WTC11 (cell line): ENCODE results near the gene SH3GL1. TPM values are rescaled to one million over a fixed set of nuclear protein-coding genes. Genes with fewer than 3 reads are reported as not detected.
A peak's percentile ranks its signal among the peaks of the same experiment; 100 is the strongest.

Experiments
- ATAC-seq: fragments of 200-7000 bp; cut with Tn5 transposase; 2 replicates; pipeline ENCODE4 v1.10.0; 2021; ENCODE audit warnings: mild to moderate bottlenecking, moderate library complexity
- CTCF ChIA-PET: fragments of 300-600 bp; sonication (Branson Sonifier 250); formaldehyde crosslinking; loops from one replicate; lab custom pipeline; 2021; ENCODE audit warnings: antibody characterized with exemption; lab: Charles Lee
- POLR2A ChIA-PET: fragments of 350-600 bp; sonication (Branson Sonifier 250); formaldehyde crosslinking; loops from one replicate; lab custom pipeline; 2021; ENCODE audit warnings: antibody characterized with exemption; lab: Charles Lee
- DNase-seq: peaks from one replicate; pipeline ENCODE4 v3.0.0; 2021; ENCODE audit warnings: low spot score
- H3K27ac Mint-ChIP-seq: 2 replicates; pipeline ENCODE4 v1.8.0; 2021; ENCODE audit warnings: mixed read lengths
- H3K27me3 Mint-ChIP-seq: 2 replicates; pipeline ENCODE4 v1.8.0; 2021; ENCODE audit warnings: low read depth, mild to moderate bottlenecking, moderate library complexity, mixed read lengths
- H3K36me3 Mint-ChIP-seq: 2 replicates; pipeline ENCODE4 v1.8.0; 2021; ENCODE audit warnings: mixed read lengths
- H3K4me1 Mint-ChIP-seq: 2 replicates; pipeline ENCODE4 v1.8.0; 2022; ENCODE audit warnings: mixed read lengths
- H3K4me3 Mint-ChIP-seq: 2 replicates; pipeline ENCODE4 v1.8.0; 2021; ENCODE audit warnings: mild to moderate bottlenecking, moderate library complexity, mixed read lengths
- H3K9me3 Mint-ChIP-seq: 2 replicates; pipeline ENCODE4 v1.8.0; 2021; ENCODE audit warnings: mixed read lengths
- ATF3 ChIP-seq: sonication (generic); formaldehyde crosslinking; conservative IDR thresholded peaks from 2 replicates; pipeline ENCODE4 v1.8.1; 2022; ENCODE audit warnings: mild to moderate bottlenecking, missing genetic modification reagents
- ATF6 ChIP-seq: sonication (generic); formaldehyde crosslinking; IDR thresholded peaks from 2 replicates; pipeline ENCODE4 v1.8.1; 2023; ENCODE audit warnings: mild to moderate bottlenecking, missing genetic modification reagents
- E2F4 ChIP-seq: sonication (generic); formaldehyde crosslinking; IDR thresholded peaks from 2 replicates; pipeline ENCODE4 v1.8.1; 2022; ENCODE audit warnings: low read depth, mild to moderate bottlenecking, moderate library complexity, missing genetic modification reagents, borderline replicate concordance
- E2F5 ChIP-seq: sonication (generic); formaldehyde crosslinking; IDR thresholded peaks from 2 replicates; pipeline ENCODE4 v1.8.1; 2022; ENCODE audit warnings: mild to moderate bottlenecking, moderate library complexity, missing genetic modification reagents
- ELF4 ChIP-seq: sonication (generic); formaldehyde crosslinking; IDR thresholded peaks from 2 replicates; pipeline ENCODE4 v1.8.1; 2022; ENCODE audit warnings: low read depth, mild to moderate bottlenecking, moderate library complexity, missing genetic modification reagents
- EMX1 ChIP-seq: fragments of 250-450 bp; sonication (Bioruptor Pico); IDR thresholded peaks from 2 replicates; pipeline ENCODE4 v1.8.0; 2021; ENCODE audit warnings: mild to moderate bottlenecking
- ESRRA ChIP-seq: sonication (generic); formaldehyde crosslinking; IDR thresholded peaks from 2 replicates; pipeline ENCODE4 v1.8.1; 2022; ENCODE audit warnings: mild to moderate bottlenecking, missing genetic modification reagents, borderline replicate concordance
- ETV6 ChIP-seq: sonication (generic); formaldehyde crosslinking; IDR thresholded peaks from 2 replicates; pipeline ENCODE4 v1.8.1; 2022; ENCODE audit warnings: mild to moderate bottlenecking, missing genetic modification reagents
- FOXK1 ChIP-seq: sonication (generic); formaldehyde crosslinking; IDR thresholded peaks from 2 replicates; pipeline ENCODE4 v1.8.0; 2022; ENCODE audit warnings: mild to moderate bottlenecking, moderate library complexity, missing genetic modification reagents
- GABPB1 ChIP-seq: sonication (generic); formaldehyde crosslinking; IDR thresholded peaks from 2 replicates; pipeline ENCODE4 v1.8.1; 2023; ENCODE audit warnings: mild to moderate bottlenecking, missing genetic modification reagents
- KAT7 ChIP-seq: sonication (generic); formaldehyde crosslinking; IDR thresholded peaks from 2 replicates; pipeline ENCODE4 v1.8.1; 2023; ENCODE audit warnings: missing genetic modification reagents, mild to moderate bottlenecking, borderline replicate concordance
- MLX ChIP-seq: sonication (generic); formaldehyde crosslinking; IDR thresholded peaks from 2 replicates; pipeline ENCODE4 v1.8.1; 2023; ENCODE audit warnings: mild to moderate bottlenecking, missing genetic modification reagents, moderate library complexity
- MYBL2 ChIP-seq: sonication (generic); formaldehyde crosslinking; IDR thresholded peaks from 2 replicates; pipeline ENCODE4 v1.8.1; 2023; ENCODE audit warnings: mild to moderate bottlenecking, moderate library complexity, missing genetic modification reagents
- NR3C1 ChIP-seq: sonication (generic); formaldehyde crosslinking; conservative IDR thresholded peaks from 2 replicates; pipeline ENCODE4 v1.8.1; 2023; ENCODE audit warnings: low read depth, mild to moderate bottlenecking, missing genetic modification reagents
- OVOL2 ChIP-seq: fragments of 250-450 bp; sonication (Bioruptor Pico); IDR thresholded peaks from 2 replicates; pipeline ENCODE4 v1.9.0; 2021; ENCODE audit warnings: mild to moderate bottlenecking, borderline replicate concordance
- PREB ChIP-seq: sonication (generic); formaldehyde crosslinking; IDR thresholded peaks from 2 replicates; pipeline ENCODE4 v1.8.1; 2022; ENCODE audit warnings: mild to moderate bottlenecking, missing genetic modification reagents, moderate library complexity, borderline replicate concordance
- PRRX2 ChIP-seq: fragments of 250-450 bp; sonication (Bioruptor Pico); IDR thresholded peaks from 2 replicates; pipeline ENCODE4 v1.8.0; 2021; ENCODE audit warnings: mild to moderate bottlenecking
- RELA ChIP-seq: sonication (generic); formaldehyde crosslinking; IDR thresholded peaks from 2 replicates; pipeline ENCODE4 v1.8.1; 2022; ENCODE audit warnings: missing genetic modification reagents, mild to moderate bottlenecking, borderline replicate concordance
- ZMAT4 ChIP-seq: fragments of 250-450 bp; sonication (Bioruptor Pico); IDR thresholded peaks from 2 replicates; pipeline ENCODE4 v1.9.0; 2021; ENCODE audit warnings: mild to moderate bottlenecking
- ZNF121 ChIP-seq: sonication (generic); formaldehyde crosslinking; IDR thresholded peaks from 2 replicates; pipeline ENCODE4 v1.8.0; 2023; ENCODE audit warnings: missing genetic modification reagents
- ZNF317 ChIP-seq: sonication (generic); formaldehyde crosslinking; IDR thresholded peaks from 2 replicates; pipeline ENCODE4 v1.8.1; 2023; ENCODE audit warnings: low read depth, mild to moderate bottlenecking, moderate library complexity, missing genetic modification reagents, borderline replicate concordance
- ZNF423 ChIP-seq: fragments of 250-450 bp; sonication (Bioruptor Pico); IDR thresholded peaks from 2 replicates; pipeline ENCODE4 v2.1.2; 2022; ENCODE audit warnings: mild to moderate bottlenecking, moderate library complexity
- ZNF671 ChIP-seq: fragments of 250-450 bp; sonication (Bioruptor Pico); IDR thresholded peaks from 2 replicates; pipeline ENCODE4 v1.8.0; 2021; ENCODE audit warnings: mild to moderate bottlenecking
- total RNA-seq: library from RNA; stranded (reverse); gene quantifications from 3 replicates; pipeline ENCODE4 v1.2.3, GENCODE V29; 2021

Gene SH3GL1
- total RNA-seq, 1 experiment from 2014 or later: 109 TPM

- TF ChIP-seq KAT7 (CRISPR knock-in tag): no peak
- TF ChIP-seq, all 79 proteins: peak for 0
Observed at GRCh38 chr19:4347521-4347920, 52.8 kb downstream of the SH3GL1 start (continued).

GRCh38 chr19:4346020-4346383, 54.3 kb downstream of the SH3GL1 start:
- CTCF ChIA-PET: interaction anchor here (5.7 kb wide), 1 partner anchor 79 kb away, joined by 111 read pairs; no protein-coding TSS in a partner anchor

GRCh38 chr19:4345342-4346019, 54.9 kb downstream of the SH3GL1 start:
- Mint-ChIP-seq H3K36me3 (peaks cover 22% of the 10 kb centered on the region), H3K4me1 (peaks cover 5% of the 10 kb centered on the region; the same call in 1 of the 2 replicates), H3K9me3 (no peaks in the 10 kb centered on the region), H3K4me3 (peak overlapping the region; percentile 49), H3K27ac (no peak overlapping the region), H3K27me3 (peaks cover 8% of the 10 kb centered on the region)
- ChIA-PET POLR2A (interaction anchor here (0.6 kb wide), 1 partner anchor 36 kb away, joined by 3 read pairs; no protein-coding TSS in a partner anchor), CTCF (interaction anchor here (5.7 kb wide), 1 partner anchor 79 kb away, joined by 111 read pairs; no protein-coding TSS in a partner anchor)
- no peak for TF ChIP-seq PRRX2 (CRISPR knock-in tag)
- no peak for TF ChIP-seq E2F4 (CRISPR knock-in tag)
- no peak for TF ChIP-seq MYBL2 (CRISPR knock-in tag)
- TF ChIP-seq ZNF317 (CRISPR knock-in tag): no peak
- no peak for TF ChIP-seq MLX (CRISPR knock-in tag)
- TF ChIP-seq RELA (CRISPR knock-in tag): no peak
- no peak for TF ChIP-seq FOXK1 (CRISPR knock-in tag)
- TF ChIP-seq ETV6: no peak
- TF ChIP-seq EMX1 (CRISPR knock-in tag): no peak
- TF ChIP-seq ELF4: no peak
- TF ChIP-seq E2F5 (CRISPR knock-in tag): no peak
- ATAC-seq (no peak), DNase-seq (no peak)

More at GRCh38 chr19:4346020-4346383, 54.3 kb downstream of the SH3GL1 start:
- no peak for DNase-seq
- TF ChIP-seq ZNF121 (CRISPR knock-in tag) (no peak), ESRRA (no peak), PREB (CRISPR knock-in tag) (no peak), ZNF671 (CRISPR knock-in tag) (no peak), OVOL2 (CRISPR knock-in tag) (no peak), GABPB1 (no peak), NR3C1 (no peak), ZNF423 (CRISPR knock-in tag) (no peak), ATF3 (no peak), ZMAT4 (CRISPR knock-in tag) (no peak), ATF6 (CRISPR knock-in tag) (no peak), PRRX2 (CRISPR knock-in tag) (no peak)
- peaks cover 5% of the 10 kb centered on the region; the same call in 1 of the 2 replicates for H3K4me1 Mint-ChIP-seq
- peaks cover 23% of the 10 kb centered on the region for H3K36me3 Mint-ChIP-seq
- no peak overlapping the region for H3K27ac Mint-ChIP-seq
- H3K27me3 Mint-ChIP-seq: peaks cover 4% of the 10 kb centered on the region; the same call in 1 of the 2 replicates
- ATAC-seq: no peak
- no peaks in the 10 kb centered on the region for H3K9me3 Mint-ChIP-seq
- H3K4me3 Mint-ChIP-seq: no peak overlapping the region
- POLR2A ChIA-PET: interaction anchor here (0.6 kb wide), 1 partner anchor 36 kb away, joined by 3 read pairs; no protein-coding TSS in a partner anchor
